8988T (cell line): ENCODE measurements around the gene MS4A10.
"Not testable (repeated sequence)": the region's sequence is repeated elsewhere in the genome, so short reads cannot be mapped to it uniquely, and the experiment has no call there.

Source experiments
- DNase-seq: peaks from one replicate; pipeline ENCODE4 v3.0.0; 2011

Gene MS4A10

GRCh38 chr11:60788401-60789125 is 3.4 kb downstream of the MS4A10 start:
- no peak for DNase-seq

GRCh38 chr11:60790726-60791125 is 5.6 kb downstream of the MS4A10 start:
- DNase-seq: no peak

- DNase-seq: no peak
Measured at GRCh38 chr11:60791153-60791933, 6.2 kb downstream of the MS4A10 start.

DNA sequence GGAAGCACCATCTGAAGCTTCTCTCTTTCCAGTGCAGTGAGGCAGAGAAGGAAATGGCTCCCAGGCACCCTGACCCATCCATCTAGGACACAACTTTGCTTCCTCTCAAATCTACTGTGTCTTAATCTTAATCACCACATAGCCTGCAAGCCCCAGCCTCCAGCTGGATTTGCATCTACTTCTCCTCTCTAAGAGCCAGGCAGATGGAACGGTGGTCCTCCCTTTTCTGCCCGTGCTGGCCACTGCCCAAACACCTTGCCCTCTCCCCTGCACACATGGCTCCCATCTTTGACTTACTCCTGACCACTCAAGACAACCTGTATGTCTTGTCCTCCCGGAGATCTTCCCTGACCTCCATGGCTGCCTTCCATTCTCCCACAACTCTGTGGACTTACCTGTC is 7.4 kb downstream of the MS4A10 start:
- no peak for DNase-seq

- no peak for DNase-seq
Measured at GRCh38 chr11:60795291-60795690, 10.2 kb downstream of the MS4A10 start.

DNA sequence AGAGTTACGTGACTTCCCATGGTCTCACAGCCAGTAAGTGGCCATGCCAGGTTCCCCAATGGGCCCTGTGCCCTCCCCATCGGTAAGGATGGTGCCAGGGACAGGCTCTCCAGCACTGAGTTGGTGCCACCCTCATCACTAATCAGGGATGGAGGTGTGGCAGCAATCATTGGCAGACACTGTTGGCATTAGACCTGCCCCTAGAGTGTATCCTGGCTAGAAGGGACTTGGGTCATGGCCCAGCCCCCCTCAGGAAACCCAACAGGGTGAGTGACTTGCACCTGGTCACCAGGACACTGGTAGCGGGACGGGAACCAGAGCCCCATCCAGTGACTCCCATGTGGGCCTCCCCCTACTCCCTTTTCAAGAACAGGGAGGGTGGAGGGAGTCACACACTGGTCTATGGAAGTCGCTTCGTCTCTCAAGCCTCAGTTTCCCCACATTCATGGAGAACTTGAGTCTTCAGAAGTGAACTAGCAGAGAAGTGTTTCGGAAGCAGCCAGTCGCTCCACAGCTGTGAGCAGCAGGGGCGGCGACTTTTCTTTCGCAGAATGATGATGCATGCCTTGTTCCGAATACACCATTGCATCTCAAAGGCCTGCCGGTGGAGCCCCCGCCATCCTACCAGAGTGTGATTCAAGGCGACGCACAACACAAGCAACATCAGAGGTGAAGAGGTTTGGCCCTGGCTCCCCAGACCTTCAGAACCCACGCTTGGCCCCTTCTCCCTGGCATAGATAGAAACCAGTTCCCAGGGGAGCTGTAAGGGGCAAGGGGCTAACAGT is 12.9 kb downstream of the MS4A10 start:
- DNase-seq: no peak

GRCh38 chr11:60798631-60799030 is 13.5 kb downstream of the MS4A10 start:
- no peak for DNase-seq

GRCh38 chr11:60801194-60801593 is 16.1 kb downstream of the MS4A10 start:
- DNase-seq: no peak

- DNase-seq: no peak
Measured at GRCh38 chr11:60803273-60803936, 18.3 kb downstream of the MS4A10 start.

- no peak for DNase-seq
Measured at GRCh38 chr11:60809249-60809648, 24.1 kb downstream of the MS4A10 start.

DNA sequence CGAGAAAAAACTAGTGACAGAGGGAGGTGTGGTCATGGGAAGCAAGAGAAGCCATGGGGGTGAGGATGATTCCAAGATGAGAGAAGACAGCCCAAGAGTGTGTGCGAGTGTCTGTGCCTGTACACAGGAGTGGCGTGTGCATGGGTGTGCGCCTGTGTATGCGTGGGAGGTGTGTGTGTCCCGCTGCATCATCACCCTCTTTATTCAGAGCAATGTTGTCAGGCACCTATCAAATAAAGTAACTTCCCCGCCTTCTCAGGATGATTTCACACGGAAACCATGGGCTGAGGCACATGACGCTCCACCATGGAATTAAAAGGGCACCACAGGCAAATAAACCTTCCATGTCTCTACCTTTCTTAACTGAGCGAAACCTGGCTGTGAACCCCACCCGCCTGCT is 24.6 kb downstream of the MS4A10 start:
- no peak for DNase-seq

GRCh38 chr11:60810151-60810550 is 25.0 kb downstream of the MS4A10 start:
- no peak for DNase-seq

GRCh38 chr11:60810569-60810968 is 25.4 kb downstream of the MS4A10 start:
- no peak for DNase-seq

DNA sequence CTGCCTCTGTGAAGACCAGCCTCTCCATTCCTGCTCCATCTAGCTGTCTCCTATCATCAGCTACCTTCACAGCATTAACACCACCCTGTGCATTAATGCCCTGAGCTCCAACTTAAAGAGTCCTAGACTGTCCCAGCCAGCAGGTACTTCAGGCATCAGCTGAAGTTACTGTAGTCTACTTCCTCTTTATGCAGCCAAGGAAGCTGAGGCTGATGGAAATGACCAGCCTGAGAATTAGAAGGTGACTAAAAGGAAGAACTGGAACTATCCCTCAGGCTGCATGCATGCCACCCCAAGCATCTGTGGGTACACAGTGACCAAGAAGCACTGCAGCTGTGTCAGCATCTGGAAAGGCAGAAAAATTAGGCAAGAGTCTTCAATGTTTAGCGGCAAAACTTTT is 28.2 kb downstream of the MS4A10 start:
- no peak for DNase-seq

DNA sequence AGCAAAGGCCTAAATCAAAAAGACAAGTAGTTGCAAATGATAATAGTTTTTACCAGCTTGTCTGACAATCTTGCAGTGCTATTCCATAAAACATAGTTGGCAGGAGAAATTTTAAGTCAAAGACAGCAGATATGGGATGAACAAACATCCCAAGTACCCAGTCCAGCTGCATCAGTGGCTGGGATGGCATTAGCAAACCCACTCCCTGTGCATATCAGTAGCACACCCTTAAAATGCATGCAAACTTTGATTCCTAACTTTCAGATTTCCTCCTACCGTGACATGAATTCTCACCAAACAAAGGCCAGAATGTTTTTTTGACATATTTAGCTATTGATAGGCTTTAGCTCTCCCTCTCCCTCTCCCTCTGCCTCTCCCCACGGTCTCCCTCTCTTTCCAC is 29.0 kb downstream of the MS4A10 start:
- DNase-seq: no peak

DNA sequence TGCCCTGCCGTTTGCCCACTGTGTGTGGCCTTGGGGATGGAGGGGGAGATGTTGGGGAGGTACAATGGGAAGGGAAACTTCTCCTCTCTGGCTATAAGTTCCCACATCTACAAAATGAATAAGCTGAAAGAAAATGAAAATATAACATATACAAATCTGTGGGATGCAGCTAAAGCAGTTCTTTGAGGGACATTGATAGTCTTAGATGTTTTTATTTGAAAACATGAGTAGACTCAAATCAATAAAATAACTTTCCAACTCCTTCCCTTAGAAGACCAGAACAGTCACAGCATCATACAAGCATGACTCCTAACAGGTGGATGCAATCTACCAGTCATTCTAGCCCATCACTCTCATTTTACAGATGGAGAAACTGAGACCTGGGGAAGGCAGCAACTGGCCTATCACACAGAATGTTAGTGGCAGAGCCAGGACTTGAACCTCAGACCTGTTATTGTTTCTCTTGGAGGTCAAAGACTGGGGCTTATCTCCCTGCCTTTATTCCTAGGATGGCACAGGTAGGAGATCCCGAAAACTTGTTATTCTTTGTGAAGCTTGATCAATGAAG is 31.5 kb downstream of the MS4A10 start:
- no peak for DNase-seq

- no peak for DNase-seq
Measured at GRCh38 chr11:60818057-60818456, 32.9 kb downstream of the MS4A10 start.

DNA sequence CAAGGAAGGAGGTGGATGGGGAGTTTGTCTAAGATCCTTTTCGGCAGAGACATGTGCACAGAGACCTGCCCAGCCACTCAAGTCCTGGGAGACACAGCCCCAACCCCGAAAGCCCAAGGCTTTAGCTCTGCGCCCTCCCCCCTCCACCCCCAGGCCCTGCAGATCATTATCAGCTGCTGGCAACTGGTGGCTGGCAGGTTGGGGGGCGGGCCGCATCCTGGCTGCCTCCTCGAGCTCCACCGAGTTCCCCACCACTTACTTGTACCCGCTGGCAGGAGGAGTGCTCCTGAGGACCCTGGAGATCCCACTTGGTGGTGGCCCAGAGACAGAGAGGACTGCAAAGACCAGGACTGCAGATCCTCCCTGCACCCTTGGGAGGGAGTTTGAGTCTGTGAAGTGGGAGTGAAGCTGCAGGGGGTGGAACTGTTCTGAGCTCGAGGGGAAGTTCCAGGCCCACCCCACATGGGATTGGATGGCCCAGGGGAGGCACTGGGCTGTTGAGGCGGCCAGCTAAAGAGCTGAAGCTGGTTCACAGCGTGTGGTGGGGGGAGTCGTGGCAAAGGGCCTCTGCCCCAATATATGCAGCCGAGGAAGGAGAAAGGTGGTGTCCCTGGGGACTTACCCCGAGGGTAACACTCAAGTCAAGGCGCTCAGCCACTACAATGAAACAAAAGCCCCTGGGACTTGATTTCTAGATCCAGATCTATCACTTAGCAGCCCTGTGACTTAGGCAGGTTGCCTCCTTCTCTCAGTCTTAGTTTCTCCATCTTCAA is 36.9 kb downstream of the MS4A10 start:
- no peak for DNase-seq

- DNase-seq: not testable (repeated sequence)
Measured at GRCh38 chr11:60823745-60824306, 38.7 kb downstream of the MS4A10 start.

GRCh38 chr11:60825118-60825517 is 40.0 kb downstream of the MS4A10 start:
- DNase-seq: no peak

DNA sequence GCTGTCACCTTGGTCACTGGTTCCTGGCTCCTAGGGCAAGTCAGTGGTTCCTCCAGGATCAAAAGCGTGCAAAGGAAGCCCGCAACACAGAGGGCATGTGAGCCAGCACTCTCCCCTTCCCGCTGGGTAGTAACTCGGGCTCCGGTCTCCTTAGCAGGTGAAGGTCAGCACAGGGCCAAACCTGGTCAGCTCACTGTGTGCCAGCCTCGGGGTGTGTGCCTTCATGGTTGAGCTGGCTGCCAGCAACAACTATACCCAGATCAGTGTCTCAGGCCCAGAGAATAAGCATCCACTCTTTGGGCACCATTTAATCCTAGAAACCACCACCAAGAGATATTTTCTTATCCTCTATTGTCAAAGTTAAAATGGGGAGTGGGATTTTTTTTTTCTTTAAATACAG is 40.7 kb downstream of the MS4A10 start:
- no peak for DNase-seq
